Natural killer cell (primary cell): ENCODE measurements around the gene TMEM18. TPM values are rescaled to one million over a fixed set of nuclear protein-coding genes. Genes with fewer than 3 reads are reported as not detected.

ENCODE experiments used
- ATAC-seq, 3 donors: fragments of 150-1000 bp in 2 of 3; fragments of 200-7000 bp in 1 of 3; cut with Tn5 transposase; 1 replicate in 1 of 3; 2 replicates in 2 of 3; pipeline ENCODE4 v1.10.0; 2021; ENCODE audit warnings: mild to moderate bottlenecking in 2 of 3, moderate library complexity in 2 of 3
- DNase-seq, 2 donors: peaks; one replicate each; pipeline versions ENCODE4 v3.0.0 to v3.0.0-alpha.2; 2013 to 2021; ENCODE audit warnings: mixed read lengths in 1 of 2
- H3K27ac ChIP-seq: one replicate; pipeline ENCODE4 v1.5.1; 2013; ENCODE audit warnings: mild to moderate bottlenecking, low read length
- H3K27me3 ChIP-seq: one replicate; pipeline ENCODE4 v1.6.1; 2013; ENCODE audit warnings: low read length; ENCODE audit not compliant: control insufficient read depth, insufficient read depth
- H3K36me3 ChIP-seq: one replicate; pipeline ENCODE4 v1.6.1; 2013; ENCODE audit warnings: low read length; ENCODE audit not compliant: control insufficient read depth, insufficient read depth
- H3K4me1 ChIP-seq: one replicate; pipeline ENCODE4 v1.6.1; 2013; ENCODE audit warnings: low read length; ENCODE audit not compliant: control insufficient read depth, insufficient read depth
- H3K4me3 ChIP-seq: one replicate; pipeline ENCODE4 v1.5.1; 2013; ENCODE audit warnings: low read length
- H3K9me3 ChIP-seq: one replicate; pipeline ENCODE4 v1.6.1; 2013; ENCODE audit warnings: low read length; ENCODE audit not compliant: control insufficient read depth, insufficient read depth
- H3K27ac Mint-ChIP-seq, 2 donors: one replicate each; pipeline ENCODE4 v1.8.0; 2022; ENCODE audit warnings: mild to moderate bottlenecking in 2 of 2, mixed read lengths in 2 of 2, moderate library complexity in 1 of 2
- H3K27me3 Mint-ChIP-seq, 2 donors: one replicate each; pipeline ENCODE4 v1.8.0; 2022; ENCODE audit warnings: low read depth in 2 of 2, mixed read lengths in 2 of 2
- H3K36me3 Mint-ChIP-seq: one replicate; pipeline ENCODE4 v1.8.0; 2022; ENCODE audit warnings: mixed read lengths
- H3K4me1 Mint-ChIP-seq, 2 donors: one replicate each; pipeline ENCODE4 v1.8.0; 2022; ENCODE audit warnings: mixed read lengths in 2 of 2
- H3K4me3 Mint-ChIP-seq: one replicate; pipeline ENCODE4 v1.8.0; 2022; ENCODE audit warnings: mild to moderate bottlenecking, moderate library complexity, mixed read lengths
- H3K9me3 Mint-ChIP-seq, 2 donors: one replicate each; pipeline ENCODE4 v1.8.0; 2022; ENCODE audit warnings: mixed read lengths in 2 of 2
- CTCF ChIP-seq: fragments of 200-600 bp; IDR thresholded peaks from one replicate; pipeline ENCODE4 v1.8.0; 2022; ENCODE audit warnings: antibody characterized with exemption
- WGBS: methylation state at CpG from one replicate; pipeline ENCODE4 v1.1.7; 2013; ENCODE audit warnings: missing lambda C conversion rate; ENCODE audit not compliant: insufficient coverage; 5-methylcytosine and 5-hydroxymethylcytosine counted together
- intact Hi-C: fragments of 100-400 bp; cut with micrococcal nuclease; formaldehyde crosslinking; loops from one replicate; pipeline ENCODE4 v1.14.2; 2022
- total RNA-seq, 4 donors: library from RNA; stranded (reverse); fragments of 120-200 nt in 1 of 4; gene quantifications; one replicate each; pipeline versions ENCODE4 v1.2.3 to v1.2.4, GENCODE V29; 2013 to 2022

TMEM18 gene
- total RNA-seq, 3 donors from 2014 or later (not counting 1 experiment from before 2014, with no cell fraction given), result 22.0 to 30.8 (median 22.1) TPM

- ATAC-seq (no peak), DNase-seq (no peak)
- intact Hi-C loops, result loop anchor here (2.0 to 10.0 kb wide), 2 partner anchors 101 to 389 kb away; no protein-coding TSS in a partner anchor
- H3K27me3 Mint-ChIP-seq, result peaks cover 0 to 2% of the 10 kb centered on the region in 2 donors
- H3K4me3 Mint-ChIP-seq, result peak overlapping the region; percentile 55
- H3K27ac ChIP-seq, result no peak overlapping the region
- TF ChIP-seq CTCF, result no peak
- H3K36me3 ChIP-seq, result no peaks in the 10 kb centered on the region
- H3K9me3 ChIP-seq, result no peaks in the 10 kb centered on the region
- WGBS, result 85% methylated on average over 55 of the region's 57 CpGs
- peak overlapping the region in 1 of 2 donors; percentile 87 for H3K27ac Mint-ChIP-seq
- H3K9me3 Mint-ChIP-seq, result no peaks in the 10 kb centered on the region
- H3K27me3 ChIP-seq, result no peaks in the 10 kb centered on the region
- H3K36me3 Mint-ChIP-seq, result no peaks in the 10 kb centered on the region
- peak overlapping the region; percentile 49 for H3K4me3 ChIP-seq
- peaks cover 8% of the 10 kb centered on the region for H3K4me1 ChIP-seq
- H3K4me1 Mint-ChIP-seq, result peaks cover 0 to 7% of the 10 kb centered on the region in 2 donors
These were observed 41.3 kb downstream of the TMEM18 start for GRCh38 chr2:635687-636621.

GRCh38 chr2:634636-635388, 42.4 kb downstream of the TMEM18 start:
- DNase-seq, result no peak
- no peak overlapping the region for H3K4me3 ChIP-seq
- Mint-ChIP-seq H3K27ac (no peak overlapping the region), H3K36me3 (no peaks in the 10 kb centered on the region), H3K4me1 (peaks cover 0 to 7% of the 10 kb centered on the region in 2 donors), H3K4me3 (no peak overlapping the region), H3K9me3 (no peaks in the 10 kb centered on the region), H3K27me3 (peaks cover 4 to 5% of the 10 kb centered on the region in 2 donors)
- no peak overlapping the region for H3K27ac ChIP-seq
- WGBS, result 70% methylated on average over 13 of the region's 16 CpGs
- no peaks in the 10 kb centered on the region for H3K27me3 ChIP-seq
- no peak for TF ChIP-seq CTCF
- no peaks in the 10 kb centered on the region for H3K36me3 ChIP-seq
- no peaks in the 10 kb centered on the region for H3K9me3 ChIP-seq
- ATAC-seq, result no peak
- H3K4me1 ChIP-seq, result peaks cover 8% of the 10 kb centered on the region
- intact Hi-C loops, result loop anchor here (10.0 kb wide), 1 partner anchor 100 kb away; no protein-coding TSS in a partner anchor

DNA sequence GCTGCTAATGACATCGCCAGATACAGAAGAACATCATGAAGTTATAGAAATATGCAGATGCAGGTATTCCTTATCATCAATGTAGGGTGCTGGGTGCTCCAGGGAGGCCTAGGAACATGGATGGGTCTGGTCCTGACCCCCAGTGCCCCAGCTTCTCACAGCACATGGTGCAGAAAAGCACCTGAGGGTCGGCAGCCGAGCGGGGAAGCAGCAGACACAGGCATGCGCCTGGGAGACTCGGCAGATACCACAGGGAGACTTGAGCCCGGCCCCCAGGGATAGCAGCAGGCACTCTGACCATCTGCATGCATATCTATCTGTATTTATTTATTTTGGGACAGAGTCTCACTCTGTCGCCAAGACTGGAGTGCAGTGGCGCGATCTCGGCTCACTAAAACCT, 43.2 kb downstream of the TMEM18 start:
- ATAC-seq, result no peak
- H3K36me3 Mint-ChIP-seq, result no peaks in the 10 kb centered on the region
- H3K9me3 Mint-ChIP-seq, result no peaks in the 10 kb centered on the region
- H3K27me3 Mint-ChIP-seq, result peaks cover 6 to 8% of the 10 kb centered on the region in 2 donors
- Histone ChIP-seq H3K27me3 (no peaks in the 10 kb centered on the region), H3K36me3 (no peaks in the 10 kb centered on the region), H3K4me3 (no peak overlapping the region), H3K4me1 (peaks cover 8% of the 10 kb centered on the region), H3K9me3 (no peaks in the 10 kb centered on the region), H3K27ac (no peak overlapping the region)
- no peak for TF ChIP-seq CTCF
- no peak for DNase-seq
- intact Hi-C loops, result loop anchor here (10.0 kb wide), 1 partner anchor 99 kb away; no protein-coding TSS in a partner anchor
- H3K4me1 Mint-ChIP-seq, result peaks cover 0 to 7% of the 10 kb centered on the region in 2 donors
- no peak overlapping the region for H3K27ac Mint-ChIP-seq
- 98% methylated on average over 11 of the region's 11 CpGs for WGBS
- H3K4me3 Mint-ChIP-seq, result no peak overlapping the region
